ENCODE data around the gene PDIA3.
A peak's percentile ranks its signal among the peaks of the same experiment; 100 is the strongest.

PDIA3 gene

GRCh38 chr15:43795997-43796396 is 49.8 kb downstream of the PDIA3 start:
- TF ChIP-seq CTCF (IDR thresholded peaks at IDR 0.05) (no peak), ZFX (IDR thresholded peaks at IDR 0.05; ENCODE audit: borderline replicate concordance) (no peak)
- H3K27ac ChIP-seq, result peak overlapping the region; percentile 98

DNA sequence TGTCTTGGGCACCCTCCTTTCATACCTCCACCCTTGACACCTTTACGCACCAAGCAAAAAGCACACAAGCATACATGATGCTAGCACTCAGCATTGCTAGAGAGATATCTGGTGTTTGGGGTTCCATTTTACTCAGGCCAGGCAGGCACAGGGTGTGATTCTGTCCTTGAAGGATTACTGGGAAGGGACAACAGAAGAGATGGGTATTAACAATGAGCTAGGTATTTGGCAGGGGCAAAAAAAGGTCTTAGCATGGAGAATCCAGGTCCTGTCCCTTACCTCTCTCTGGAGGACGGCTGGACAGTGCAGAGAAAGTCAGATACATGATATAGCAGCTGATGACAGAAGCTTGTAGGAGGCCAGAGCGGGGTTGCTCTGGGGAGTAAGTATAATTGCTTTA is 50.3 kb downstream of the PDIA3 start:
- no peak for TF ChIP-seq CTCF (IDR thresholded peaks at IDR 0.05)
- no peak for TF ChIP-seq ZFX (IDR thresholded peaks at IDR 0.05; ENCODE audit: borderline replicate concordance)
- peak overlapping the region; percentile 98 for H3K27ac ChIP-seq

DNA sequence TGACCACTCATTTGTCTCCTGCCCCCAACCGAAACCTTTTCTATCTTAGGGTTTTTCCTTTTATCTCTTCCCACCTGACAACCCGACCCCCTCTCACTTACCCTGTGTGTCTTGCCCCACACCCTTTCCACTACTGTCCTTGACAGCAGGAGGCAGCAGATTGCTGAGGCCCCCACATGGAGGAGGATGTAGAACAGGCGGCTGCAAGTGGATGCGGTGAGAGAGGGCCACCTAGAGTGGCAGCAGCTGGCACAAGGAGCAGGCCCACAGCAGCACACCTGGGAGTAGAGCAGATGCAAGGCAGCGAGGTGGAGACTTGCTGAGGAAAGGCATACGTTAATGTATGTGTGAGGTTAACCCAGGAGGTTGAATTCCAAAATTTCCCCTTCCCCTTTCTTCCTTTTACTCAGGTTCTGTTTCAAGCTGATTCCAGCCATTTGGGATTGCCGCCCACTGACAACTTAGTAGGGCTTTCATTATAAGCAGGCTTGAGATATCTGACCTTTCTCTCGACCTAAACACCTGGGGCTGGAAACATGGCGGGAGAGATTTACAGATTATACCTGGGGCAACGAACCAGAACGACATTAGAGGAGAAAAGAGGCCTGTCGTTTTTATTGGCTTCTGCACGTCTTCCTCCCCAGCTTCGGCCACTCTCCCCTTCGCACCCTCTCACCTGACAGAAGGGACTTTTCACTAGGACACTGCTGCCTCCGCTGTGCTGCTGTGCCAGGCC is 53.1 kb downstream of the PDIA3 start:
- no peak for TF ChIP-seq ZFX (IDR thresholded peaks at IDR 0.05; ENCODE audit: borderline replicate concordance)
- TF ChIP-seq CTCF (IDR thresholded peaks at IDR 0.05), result peak; percentile 46
- H3K27ac ChIP-seq, result peak overlapping the region; percentile 98

DNA sequence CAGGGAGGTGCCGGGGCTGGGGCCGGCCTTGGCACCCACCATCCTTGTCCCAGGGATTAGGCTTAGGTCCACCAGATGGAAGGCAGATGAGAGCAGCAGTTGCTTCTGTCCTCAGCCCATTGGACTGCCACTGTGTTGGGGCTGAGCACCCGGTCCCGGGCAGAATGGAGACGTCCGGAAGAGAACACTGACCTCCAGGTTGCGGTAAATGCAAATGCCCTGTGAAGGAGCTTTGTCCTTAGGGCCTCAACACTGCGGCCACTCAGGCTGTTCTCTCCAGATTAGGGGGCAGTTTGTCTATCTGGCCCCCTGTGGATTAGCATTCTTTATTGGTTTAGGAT is 53.7 kb downstream of the PDIA3 start, which contains the start of gene SERINC4:
SERINC4 (minus strand) TSS at position 276 of the 341 bp plus-strand sequence; CDS start at position 42, 234 bp downstream.
- TF ChIP-seq CTCF (IDR thresholded peaks at IDR 0.05), result no peak
- no peak for TF ChIP-seq ZFX (IDR thresholded peaks at IDR 0.05; ENCODE audit: borderline replicate concordance)
- peak within 1 kb of the TSS; percentile 98 for H3K27ac ChIP-seq

GRCh38 chr15:43800286-43801141 is 54.3 kb downstream of the PDIA3 start, which contains the start of gene HYPK:
HYPK (plus strand) TSS chr15:43800599; CDS start chr15:43800623, 24 bp downstream.
- peak within 1 kb of the TSS; percentile 98 for H3K27ac ChIP-seq
- no peak for TF ChIP-seq CTCF (IDR thresholded peaks at IDR 0.05)
- no peak for TF ChIP-seq ZFX (IDR thresholded peaks at IDR 0.05; ENCODE audit: borderline replicate concordance)

- H3K27ac ChIP-seq, result peak overlapping the region; percentile 98
Measured at GRCh38 chr15:43802676-43803075, 56.4 kb downstream of the PDIA3 start.

DNA sequence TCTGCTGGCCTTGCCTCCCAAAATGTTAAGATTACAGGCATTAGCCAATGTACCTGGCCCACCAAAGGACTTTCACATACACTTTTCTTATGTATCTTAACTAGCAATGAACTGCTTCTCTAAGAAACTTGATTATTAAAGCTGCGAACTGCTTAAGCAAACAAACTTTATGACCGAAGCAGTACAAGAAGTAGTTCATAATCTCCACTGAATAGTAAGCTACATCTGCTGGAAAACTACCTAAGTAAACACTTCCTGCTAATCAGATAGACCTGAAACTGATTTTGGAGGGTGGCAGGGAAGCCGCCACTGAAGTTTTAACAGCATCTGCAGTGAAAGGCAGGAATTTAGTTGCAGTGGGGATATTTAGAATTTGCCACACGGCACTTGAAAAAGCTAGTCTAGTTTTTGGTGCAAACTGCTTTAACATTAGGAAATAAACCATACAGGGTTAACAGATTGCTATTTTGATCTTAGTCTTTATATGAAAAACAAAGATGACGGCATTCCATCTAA is 62.3 kb downstream of the PDIA3 start:
- H3K27ac ChIP-seq, result peak overlapping the region; percentile 42
- no peak for TF ChIP-seq ZFX (IDR thresholded peaks at IDR 0.05; ENCODE audit: borderline replicate concordance)
- TF ChIP-seq CTCF (IDR thresholded peaks at IDR 0.05), result no peak

All from 22Rv1 (cell line).